HG02623 (cell line): ENCODE measurements around the gene RHEX.
"Not testable (repeated sequence)": the region's sequence is repeated elsewhere in the genome, so short reads cannot be mapped to it uniquely, and the experiment has no call there.

Source experiments
- ATAC-seq: cut with Tn5 transposase; IDR thresholded peaks from one replicate; pipeline ENCODE4 v1.9.1; 2021; ENCODE audit warnings: moderate library complexity; ENCODE audit not compliant: unreplicated experiment

The RHEX gene

GRCh38 chr1:206058927-206059292 lies 5.9 kb downstream of the RHEX start:
- ATAC-seq, result no peak

- no peak for ATAC-seq
Observed at GRCh38 chr1:206059355-206059915, 6.5 kb downstream of the RHEX start.

- ATAC-seq, result no peak
Observed at GRCh38 chr1:206060844-206061243, 7.9 kb downstream of the RHEX start.

GRCh38 chr1:206062464-206062863 lies 9.5 kb downstream of the RHEX start:
- no peak for ATAC-seq

GRCh38 chr1:206064001-206064400 lies 11.0 kb downstream of the RHEX start:
- ATAC-seq, result not testable (repeated sequence)

- ATAC-seq, result not testable (repeated sequence)
Observed at GRCh38 chr1:206064501-206064900, 11.5 kb downstream of the RHEX start.

- no peak for ATAC-seq
Observed at GRCh38 chr1:206065547-206066145, 12.7 kb downstream of the RHEX start.

GRCh38 chr1:206066479-206067171 lies 13.7 kb downstream of the RHEX start:
- peak; percentile 78 for ATAC-seq

- peak; percentile 34 for ATAC-seq
Observed at GRCh38 chr1:206067486-206068227, 14.7 kb downstream of the RHEX start.

- peak; percentile 8 for ATAC-seq
Observed at GRCh38 chr1:206068314-206068713, 15.3 kb downstream of the RHEX start.

- ATAC-seq, result no peak
Observed at GRCh38 chr1:206070627-206071304, 17.8 kb downstream of the RHEX start.

GRCh38 chr1:206074839-206075238 lies 21.9 kb downstream of the RHEX start:
- no peak for ATAC-seq

- no peak for ATAC-seq
Observed at GRCh38 chr1:206075786-206076755, 23.1 kb downstream of the RHEX start.

- no peak for ATAC-seq
Observed at GRCh38 chr1:206079135-206079534, 26.2 kb downstream of the RHEX start.

- no peak for ATAC-seq
Observed at GRCh38 chr1:206080026-206080820, 27.2 kb downstream of the RHEX start.

GRCh38 chr1:206081856-206082255 lies 28.9 kb downstream of the RHEX start:
- ATAC-seq, result no peak

- ATAC-seq, result no peak
Observed at GRCh38 chr1:206082831-206083695, 30.1 kb downstream of the RHEX start.

- ATAC-seq, result no peak
Observed at GRCh38 chr1:206083750-206084149, 30.8 kb downstream of the RHEX start.
